HepG2 (cell line): ENCODE data around the gene CACNA1C. TPM values are rescaled to one million over a fixed set of nuclear protein-coding genes. Genes with fewer than 3 reads are reported as not detected.

ENCODE experiments used
- AKAP8 ChIP-seq: sonication (generic); formaldehyde crosslinking; IDR thresholded peaks from 2 replicates; pipeline ENCODE4 v1.5.1; 2020; ENCODE audit warnings: mild to moderate bottlenecking, missing genetic modification reagents
- CSRNP1 ChIP-seq: sonication (generic); formaldehyde crosslinking; IDR thresholded peaks from 2 replicates; pipeline ENCODE4 v1.8.1; 2023; ENCODE audit warnings: mild to moderate bottlenecking, missing genetic modification reagents
- ELF1 ChIP-seq: sonication (generic); formaldehyde crosslinking; IDR thresholded peaks from 2 replicates; pipeline ENCODE4 v1.4.0; 2020; ENCODE audit warnings: missing genetic modification reagents
- GABPB1 ChIP-seq: IDR thresholded peaks from 2 replicates; pipeline ENCODE4 v1.6.1; 2016; ENCODE audit warnings: mild to moderate bottlenecking, missing genetic modification reagents, moderate library complexity, missing compliant biosample characterization
- HDAC1 ChIP-seq: sonication (generic); formaldehyde crosslinking; IDR thresholded peaks from 2 replicates; pipeline ENCODE4 v1.5.1; 2020; ENCODE audit warnings: mild to moderate bottlenecking, missing genetic modification reagents
- KMT2B ChIP-seq: IDR thresholded peaks from 2 replicates; pipeline ENCODE4 v1.6.1; 2016; ENCODE audit warnings: missing genetic modification reagents, missing compliant biosample characterization
- PHF20 ChIP-seq: sonication (generic); formaldehyde crosslinking; IDR thresholded peaks from 2 replicates; pipeline ENCODE4 v1.5.0; 2020; ENCODE audit warnings: mild to moderate bottlenecking, missing genetic modification reagents
- RFXANK ChIP-seq: IDR thresholded peaks from 2 replicates; pipeline ENCODE4 v1.6.1; 2016
- RXRB ChIP-seq: IDR thresholded peaks from 2 replicates; pipeline ENCODE4 v1.6.1; 2016; ENCODE audit warnings: borderline replicate concordance, missing genetic modification reagents, missing compliant biosample characterization
- TRIM22 ChIP-seq: fragments of 450-650 bp; IDR thresholded peaks from 2 replicates; pipeline ENCODE4 v1.6.1; 2017
- U2AF1 ChIP-seq: fragments of 200-400 bp; formaldehyde crosslinking; optimal IDR thresholded peaks from 2 replicates; pipeline ENCODE3; 2017; ENCODE audit warnings: mild to moderate bottlenecking, low read depth, low read length
- UBTF ChIP-seq: sonication (generic); formaldehyde crosslinking; IDR thresholded peaks from 2 replicates; pipeline ENCODE4 v1.4.0; 2020; ENCODE audit warnings: mild to moderate bottlenecking, missing genetic modification reagents
- ZKSCAN5 ChIP-seq: sonication (generic); formaldehyde crosslinking; IDR thresholded peaks from 2 replicates; pipeline ENCODE4 v1.5.1; 2020; ENCODE audit warnings: mild to moderate bottlenecking, missing genetic modification reagents
- ZMYM4 ChIP-seq: sonication (generic); formaldehyde crosslinking; IDR thresholded peaks from 2 replicates; pipeline ENCODE4 v1.8.1; 2023; ENCODE audit warnings: mild to moderate bottlenecking, missing genetic modification reagents
- ZNF577 ChIP-seq: sonication (generic); formaldehyde crosslinking; IDR thresholded peaks from 2 replicates; pipeline ENCODE4 v1.4.0; 2020; ENCODE audit warnings: mild to moderate bottlenecking, low read depth, missing genetic modification reagents, borderline replicate concordance
- ZNF580 ChIP-seq: IDR thresholded peaks from 2 replicates; pipeline ENCODE4 v1.6.1; 2016; ENCODE audit warnings: low read depth, borderline replicate concordance
- ZNF772 ChIP-seq: sonication (generic); formaldehyde crosslinking; IDR thresholded peaks from 2 replicates; pipeline ENCODE4 v1.5.0; 2020; ENCODE audit warnings: mild to moderate bottlenecking, missing genetic modification reagents
- polyA plus RNA-seq, 8 experiments: library from polyadenylated mRNA; depleted of rRNA in 3 of 8; stranded (reverse) in 7 of 8; unstranded in 1 of 8; fragments of >200 nt; fragmentation: Illumina TruSeq in 4 of 8; extraction: Trizol in 4 of 8; gene quantifications; 2 replicates each; pipeline versions ENCODE4 v1.2.1 to v1.2.3, GENCODE V29; 2011 to 2016; ENCODE audit warnings: low read depth in 4 of 8, missing spikeins in 1 of 8, mixed read lengths in 1 of 8; ENCODE audit not compliant: insufficient read depth in 1 of 8
- total RNA-seq, 5 experiments: library from RNA; depleted of rRNA; stranded (reverse); fragments of >200 nt; fragmentation: Illumina TruSeq; extraction: Trizol; gene quantifications; 2 replicates each; pipeline ENCODE4 v1.2.3, GENCODE V29; 2016; ENCODE audit warnings: low read depth in 1 of 5
- TF ChIP-seq, protein P1 (sequence below): sonication (generic); formaldehyde crosslinking; IDR thresholded peaks from 2 replicates; pipeline ENCODE4 v1.4.0; 2020; ENCODE audit warnings: missing genetic modification reagents

Gene CACNA1C
- total and polyA plus RNA-seq, 2 of the 13 experiments (the other 11 are each of a cell fraction or from before 2014, with no cell fraction given) = not detected

GRCh38 chr12:2248087-2248900 is 195.5 kb downstream of the CACNA1C start (continued):
- TF ChIP-seq PHF20 (CRISPR knock-in tag) (peak; percentile 28; the same call in 1 of the 2 replicates), TRIM22 (no peak), CSRNP1 (0 out of 2 replicates have a peak, but pooled peaks have one; percentile 42), ZNF580 (CRISPR knock-in tag) (peak; percentile 31; the same call in 1 of the 2 replicates), UBTF (CRISPR knock-in tag) (no peak), HDAC1 (CRISPR knock-in tag) (peak; percentile 38; the same call in 1 of the 2 replicates), ZNF772 (CRISPR knock-in tag) (peak; percentile 39; the same call in 1 of the 2 replicates), U2AF1 (no peak), KMT2B (no peak), RXRB (CRISPR knock-in tag) (peak; percentile 90), GABPB1 (CRISPR knock-in tag) (peak; percentile 60; the same call in 1 of the 2 replicates), ZMYM4 (CRISPR knock-in tag) (peak; percentile 49; the same call in 1 of the 2 replicates), RFXANK (CRISPR knock-in tag) (no peak), AKAP8 (no peak), ZNF577 (CRISPR knock-in tag) (no peak), ELF1 (CRISPR knock-in tag) (peak; percentile 78), ZKSCAN5 (CRISPR knock-in tag) (peak; percentile 92)
- TF ChIP-seq, protein P1, sequence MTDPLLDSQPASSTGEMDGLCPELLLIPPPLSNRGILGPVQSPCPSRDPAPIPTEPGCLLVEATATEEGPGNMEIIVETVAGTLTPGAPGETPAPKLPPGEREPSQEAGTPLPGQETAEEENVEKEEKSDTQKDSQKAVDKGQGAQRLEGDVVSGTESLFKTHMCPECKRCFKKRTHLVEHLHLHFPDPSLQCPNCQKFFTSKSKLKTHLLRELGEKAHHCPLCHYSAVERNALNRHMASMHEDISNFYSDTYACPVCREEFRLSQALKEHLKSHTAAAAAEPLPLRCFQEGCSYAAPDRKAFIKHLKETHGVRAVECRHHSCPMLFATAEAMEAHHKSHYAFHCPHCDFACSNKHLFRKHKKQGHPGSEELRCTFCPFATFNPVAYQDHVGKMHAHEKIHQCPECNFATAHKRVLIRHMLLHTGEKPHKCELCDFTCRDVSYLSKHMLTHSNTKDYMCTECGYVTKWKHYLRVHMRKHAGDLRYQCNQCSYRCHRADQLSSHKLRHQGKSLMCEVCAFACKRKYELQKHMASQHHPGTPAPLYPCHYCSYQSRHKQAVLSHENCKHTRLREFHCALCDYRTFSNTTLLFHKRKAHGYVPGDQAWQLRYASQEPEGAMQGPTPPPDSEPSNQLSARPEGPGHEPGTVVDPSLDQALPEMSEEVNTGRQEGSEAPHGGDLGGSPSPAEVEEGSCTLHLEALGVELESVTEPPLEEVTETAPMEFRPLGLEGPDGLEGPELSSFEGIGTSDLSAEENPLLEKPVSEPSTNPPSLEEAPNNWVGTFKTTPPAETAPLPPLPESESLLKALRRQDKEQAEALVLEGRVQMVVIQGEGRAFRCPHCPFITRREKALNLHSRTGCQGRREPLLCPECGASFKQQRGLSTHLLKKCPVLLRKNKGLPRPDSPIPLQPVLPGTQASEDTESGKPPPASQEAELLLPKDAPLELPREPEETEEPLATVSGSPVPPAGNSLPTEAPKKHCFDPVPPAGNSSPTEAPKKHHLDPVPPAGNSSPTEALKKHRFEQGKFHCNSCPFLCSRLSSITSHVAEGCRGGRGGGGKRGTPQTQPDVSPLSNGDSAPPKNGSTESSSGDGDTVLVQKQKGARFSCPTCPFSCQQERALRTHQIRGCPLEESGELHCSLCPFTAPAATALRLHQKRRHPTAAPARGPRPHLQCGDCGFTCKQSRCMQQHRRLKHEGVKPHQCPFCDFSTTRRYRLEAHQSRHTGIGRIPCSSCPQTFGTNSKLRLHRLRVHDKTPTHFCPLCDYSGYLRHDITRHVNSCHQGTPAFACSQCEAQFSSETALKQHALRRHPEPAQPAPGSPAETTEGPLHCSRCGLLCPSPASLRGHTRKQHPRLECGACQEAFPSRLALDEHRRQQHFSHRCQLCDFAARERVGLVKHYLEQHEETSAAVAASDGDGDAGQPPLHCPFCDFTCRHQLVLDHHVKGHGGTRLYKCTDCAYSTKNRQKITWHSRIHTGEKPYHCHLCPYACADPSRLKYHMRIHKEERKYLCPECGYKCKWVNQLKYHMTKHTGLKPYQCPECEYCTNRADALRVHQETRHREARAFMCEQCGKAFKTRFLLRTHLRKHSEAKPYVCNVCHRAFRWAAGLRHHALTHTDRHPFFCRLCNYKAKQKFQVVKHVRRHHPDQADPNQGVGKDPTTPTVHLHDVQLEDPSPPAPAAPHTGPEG = no peak
